Ovary (tissue), 3 donors: ENCODE data around the gene GRAP2.

ENCODE experiments used
- CTCF ChIP-seq, 3 donors: fragments of 450-650 bp in 2 of 3; fragments of 200-600 bp in 1 of 3; IDR thresholded peaks; one replicate each; pipeline versions ENCODE4 v1.5.1 to v1.8.0; 2016 to 2022; ENCODE audit warnings: antibody characterized with exemption in 3 of 3, mild to moderate bottlenecking in 1 of 3
- POLR2A ChIP-seq: fragments of 450-650 bp; IDR thresholded peaks from one replicate; pipeline ENCODE4 v1.6.1; 2017; ENCODE audit warnings: antibody characterized with exemption, mild to moderate bottlenecking, moderate library complexity
- donor health status: DM: no; HTN: no; CAD: no.

- TF ChIP-seq CTCF (IDR thresholded peaks at IDR 0.05): no peak
- no peak for TF ChIP-seq POLR2A
Measured at GRCh38 chr22:39920134-39920743, 19.4 kb downstream of the GRAP2 start.
